NCI-H345 (cell line): ENCODE data around the gene SGPL1.
"Not testable (repeated sequence)": the region's sequence is repeated elsewhere in the genome, so short reads cannot be mapped to it uniquely, and the experiment has no call there.

Experiments
- DNase-seq: peaks from one replicate; lab custom pipeline; 2025; lab: John Stamatoyannopoulos, UW

The SGPL1 gene, protein sequence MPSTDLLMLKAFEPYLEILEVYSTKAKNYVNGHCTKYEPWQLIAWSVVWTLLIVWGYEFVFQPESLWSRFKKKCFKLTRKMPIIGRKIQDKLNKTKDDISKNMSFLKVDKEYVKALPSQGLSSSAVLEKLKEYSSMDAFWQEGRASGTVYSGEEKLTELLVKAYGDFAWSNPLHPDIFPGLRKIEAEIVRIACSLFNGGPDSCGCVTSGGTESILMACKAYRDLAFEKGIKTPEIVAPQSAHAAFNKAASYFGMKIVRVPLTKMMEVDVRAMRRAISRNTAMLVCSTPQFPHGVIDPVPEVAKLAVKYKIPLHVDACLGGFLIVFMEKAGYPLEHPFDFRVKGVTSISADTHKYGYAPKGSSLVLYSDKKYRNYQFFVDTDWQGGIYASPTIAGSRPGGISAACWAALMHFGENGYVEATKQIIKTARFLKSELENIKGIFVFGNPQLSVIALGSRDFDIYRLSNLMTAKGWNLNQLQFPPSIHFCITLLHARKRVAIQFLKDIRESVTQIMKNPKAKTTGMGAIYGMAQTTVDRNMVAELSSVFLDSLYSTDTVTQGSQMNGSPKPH

DNA sequence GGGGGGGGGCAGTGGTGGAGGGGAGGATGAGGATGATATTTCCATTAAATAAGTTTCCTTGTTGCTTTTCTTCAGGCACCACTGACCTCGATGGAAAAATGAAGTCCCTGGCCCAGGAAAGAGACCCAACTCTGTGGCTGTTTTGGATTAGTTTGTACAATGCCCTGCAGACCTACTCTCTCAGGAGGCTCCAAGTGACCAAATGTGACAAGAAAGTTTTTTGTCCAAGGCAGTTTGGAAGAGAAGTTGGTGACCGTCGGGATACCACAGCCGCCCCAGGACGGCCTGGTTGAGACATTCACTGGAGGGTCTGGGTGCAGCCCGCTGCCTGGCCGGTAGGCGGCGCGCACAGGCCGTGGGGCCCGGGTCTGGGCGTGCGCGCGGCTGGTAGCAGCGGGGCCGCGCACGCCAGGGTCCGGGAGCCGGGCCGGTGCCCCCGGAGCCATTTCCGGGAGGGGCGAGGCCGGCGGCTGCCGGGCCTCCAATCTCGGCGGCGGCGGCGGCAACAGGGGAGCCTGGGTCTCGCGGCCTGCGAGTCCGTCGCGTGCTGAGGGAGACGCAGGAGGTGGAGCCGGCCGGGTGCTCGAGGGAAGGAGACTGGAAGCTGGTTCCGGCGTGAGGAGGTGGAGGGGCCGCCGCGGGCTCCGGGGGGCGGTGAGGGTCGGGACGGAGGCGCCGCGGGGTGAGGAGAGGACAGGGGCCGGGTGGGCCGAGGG is at the start of gene SGPL1:
Gene SGPL1, plus strand, starts transcription at position 445 of the 716 bp plus-strand sequence. CDS start 906 bp downstream, outside the sequence.
- peak; percentile 77 for DNase-seq

DNA sequence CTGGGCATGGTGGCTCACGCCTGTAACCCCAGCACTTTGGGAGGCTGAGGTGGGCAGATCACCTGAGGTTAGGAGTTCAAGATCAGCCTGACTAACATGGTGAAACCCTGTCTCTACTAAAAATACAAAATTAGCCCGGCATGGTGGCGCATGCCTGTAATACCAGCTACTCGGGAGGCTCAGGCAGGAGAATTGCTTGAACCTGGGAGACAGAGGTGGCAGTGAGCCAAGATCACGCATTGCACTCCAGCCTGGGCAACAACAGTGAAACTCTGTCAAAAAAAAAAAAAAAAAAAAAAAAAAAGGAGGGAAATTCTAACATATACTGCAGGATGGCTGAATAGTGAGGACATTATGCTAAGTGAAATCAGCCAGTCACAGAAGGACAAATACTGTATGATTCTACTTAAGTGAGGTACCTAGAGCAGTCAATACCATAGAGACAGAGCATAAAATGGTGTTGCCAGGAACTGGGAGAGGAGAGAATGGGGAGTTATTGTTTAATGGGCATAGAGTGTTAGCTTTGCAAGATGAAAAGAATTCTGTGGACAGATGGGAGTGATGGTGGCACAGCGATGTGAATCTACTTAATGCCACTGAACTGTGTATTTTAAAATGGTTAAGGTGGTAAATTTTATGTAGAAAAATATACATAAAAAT is 47.6 kb upstream of the SGPL1 start:
- DNase-seq, result peak; percentile 28

DNA sequence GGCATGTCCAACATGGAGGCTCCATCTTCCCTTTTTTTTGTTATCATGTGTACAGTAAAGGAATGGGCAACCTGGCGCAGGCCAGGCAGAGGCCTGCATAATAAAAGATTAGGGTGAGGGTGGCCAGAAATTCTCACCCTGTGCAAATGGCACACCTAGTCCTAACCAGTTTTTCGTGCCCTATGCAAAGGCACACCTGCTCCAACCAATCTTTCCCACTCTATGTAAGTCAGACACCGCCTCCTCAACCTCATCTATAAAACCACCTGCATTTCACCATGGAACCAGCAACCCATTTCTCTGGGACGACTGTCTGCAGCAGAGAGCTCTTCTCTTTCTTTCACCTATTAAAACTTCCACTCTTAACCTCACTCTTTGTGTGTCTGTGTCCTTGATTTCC is 46.6 kb upstream of the SGPL1 start:
- no peak for DNase-seq

DNA sequence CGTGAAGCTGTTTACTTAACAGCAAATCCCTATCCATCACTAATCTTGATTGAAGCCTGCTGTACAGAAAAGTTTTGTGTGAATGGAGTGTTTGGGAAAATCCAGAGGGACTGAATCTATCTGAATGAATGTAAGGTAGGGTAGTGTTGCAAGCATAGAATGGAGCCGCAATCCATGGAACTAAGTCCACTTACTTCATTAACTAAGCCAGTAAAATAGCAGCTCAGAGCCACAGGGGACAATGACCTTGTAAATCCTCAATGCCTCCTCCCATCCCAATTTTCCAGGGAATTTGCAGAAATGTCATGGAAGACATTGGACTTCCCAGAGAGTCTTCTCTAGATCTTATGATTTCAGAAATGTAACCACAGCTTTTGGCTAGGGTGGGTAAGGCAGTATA is 45.7 kb upstream of the SGPL1 start:
- DNase-seq, result no peak

DNA sequence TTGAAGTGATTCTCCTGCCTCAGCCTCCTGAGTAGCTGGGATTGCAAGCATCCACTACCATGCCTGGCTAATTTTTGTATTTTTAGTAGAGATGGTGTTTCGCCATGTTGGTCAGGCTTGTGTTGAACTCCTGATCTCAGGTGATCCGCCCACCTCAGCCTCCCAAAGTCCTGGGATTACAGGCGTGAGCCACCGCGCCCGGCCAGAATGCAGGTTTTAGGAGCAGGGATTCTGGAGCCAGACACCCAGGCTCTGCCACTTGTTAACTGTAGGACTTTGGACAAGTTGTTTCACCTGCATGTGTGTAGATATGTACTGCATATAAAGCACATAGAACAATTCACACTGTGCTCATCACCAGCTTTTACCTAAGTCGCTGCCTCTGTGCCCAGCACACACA is 45.2 kb upstream of the SGPL1 start:
- not testable (repeated sequence) for DNase-seq

DNA sequence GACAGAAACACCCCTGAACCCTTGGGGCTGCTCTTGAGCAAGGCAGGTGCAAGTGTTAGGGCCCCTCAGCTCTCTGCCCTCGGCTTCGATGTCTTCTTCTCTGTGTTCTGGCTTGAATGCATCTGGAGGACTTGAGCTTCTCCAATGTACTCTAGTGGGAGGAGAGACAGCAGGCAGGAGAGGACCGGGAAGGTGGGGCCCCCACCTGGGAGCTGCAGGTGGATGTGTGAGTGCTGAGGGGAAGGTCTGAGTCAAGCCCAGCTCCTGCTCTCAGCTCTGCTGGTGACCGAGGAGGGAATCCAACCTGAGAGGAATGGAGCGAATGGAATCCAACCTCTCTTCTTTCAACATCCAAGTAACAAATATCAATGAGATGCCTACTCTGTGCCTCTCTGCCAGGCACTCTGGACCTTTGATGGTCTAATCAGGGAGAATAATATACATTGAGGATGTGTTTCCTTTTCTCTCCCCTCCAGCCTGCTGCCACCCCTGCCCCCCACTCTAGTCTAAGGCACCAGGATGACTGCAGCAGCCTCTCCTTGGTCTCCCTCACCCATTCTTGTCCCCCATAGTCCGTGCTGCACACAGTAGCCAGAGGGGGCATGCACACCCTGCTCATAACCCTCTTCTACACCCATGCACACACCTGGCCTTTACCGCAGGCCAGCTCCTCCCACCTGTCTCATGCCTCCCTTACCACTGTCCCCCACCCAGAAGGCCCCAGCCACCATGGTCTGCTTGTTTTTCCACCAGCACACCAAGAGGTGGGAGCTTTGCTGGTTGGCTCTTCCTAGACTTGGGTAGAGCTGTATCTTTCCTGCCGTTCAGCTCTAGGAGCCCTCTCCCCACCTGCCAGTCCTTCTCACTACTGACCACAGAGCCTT is 44.2 kb upstream of the SGPL1 start:
- peak; percentile 24 for DNase-seq

DNA sequence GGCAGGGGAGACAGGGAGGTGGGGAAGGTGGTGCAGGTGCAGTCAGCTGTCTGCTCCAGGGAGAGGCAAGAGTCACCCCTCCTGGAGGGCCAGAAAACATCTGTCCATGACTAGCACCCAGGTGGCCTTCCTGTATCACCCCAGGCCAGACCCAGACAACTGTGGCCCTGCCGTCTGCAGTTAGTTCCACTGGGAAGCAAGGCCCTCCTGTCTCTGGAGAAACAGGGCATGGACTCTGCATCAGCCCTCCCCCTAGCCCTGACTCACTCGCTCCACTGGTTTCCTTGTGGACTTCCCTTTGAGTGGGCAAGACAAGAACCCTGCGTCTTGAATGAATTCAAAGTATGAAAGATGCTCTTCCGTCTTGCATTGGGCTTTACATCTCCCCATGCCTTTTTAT is 43.1 kb upstream of the SGPL1 start:
- no peak for DNase-seq

DNA sequence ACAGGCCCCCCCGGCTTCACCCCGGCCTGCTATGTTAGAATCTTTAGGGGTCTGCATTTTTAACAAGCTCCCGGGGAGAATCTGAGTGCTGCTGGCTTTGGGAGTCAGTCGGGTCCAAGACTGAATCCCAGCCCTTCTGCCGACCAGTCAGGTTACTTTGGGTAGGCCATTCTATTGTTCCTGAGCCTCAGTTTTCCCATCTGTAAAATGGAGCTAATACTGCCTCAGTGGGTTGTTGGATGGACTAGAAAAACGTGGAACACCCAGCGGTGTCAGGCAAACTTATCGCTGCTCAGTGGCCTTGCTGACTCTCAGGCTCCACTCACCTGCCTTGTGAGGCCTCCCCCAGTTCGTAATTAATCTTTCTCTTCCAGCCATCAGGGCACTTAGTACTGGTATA is 42.3 kb upstream of the SGPL1 start:
- DNase-seq, result no peak

DNA sequence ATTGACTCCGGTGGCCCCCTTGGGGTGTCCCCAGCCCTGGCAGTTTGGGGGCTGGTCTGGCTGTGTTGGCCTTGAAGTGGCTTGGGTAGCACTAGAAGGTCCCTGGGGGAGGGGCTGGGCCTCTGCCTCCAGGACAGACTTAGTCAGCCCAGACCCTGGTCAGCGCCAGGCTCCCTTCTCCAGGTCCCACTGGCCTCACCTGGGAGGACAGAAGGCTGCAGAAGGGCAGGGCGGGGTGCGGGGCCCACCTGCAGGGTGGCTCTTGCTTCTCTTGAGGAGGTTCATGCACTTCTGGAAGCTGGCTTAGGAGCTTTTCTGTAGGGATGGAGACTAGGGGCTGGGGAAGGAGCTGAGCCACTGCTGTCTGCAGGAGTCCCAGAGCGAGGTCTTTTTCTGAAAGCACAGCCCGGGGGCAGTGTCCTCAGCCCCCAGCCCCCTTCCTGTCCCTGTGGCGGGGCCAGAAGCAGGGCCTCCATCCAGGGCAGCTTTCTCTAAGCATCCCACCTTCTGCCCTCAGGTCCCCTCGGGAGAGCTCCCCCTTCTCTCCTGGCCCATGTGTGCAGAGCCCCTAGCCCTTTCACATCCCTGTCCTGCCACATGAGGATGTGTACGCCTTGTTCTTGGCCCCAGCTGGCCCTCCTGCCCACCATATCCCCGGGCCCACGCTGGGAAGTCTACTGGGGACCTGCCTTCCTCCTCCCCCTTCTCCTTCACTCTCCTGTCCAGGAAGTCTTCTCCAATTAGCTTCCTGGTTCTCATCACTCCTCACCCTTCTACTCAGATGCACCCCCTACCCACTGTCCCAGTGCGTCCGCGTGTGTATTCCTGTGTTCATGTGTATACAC is 41.6 kb upstream of the SGPL1 start:
- no peak for DNase-seq

DNA sequence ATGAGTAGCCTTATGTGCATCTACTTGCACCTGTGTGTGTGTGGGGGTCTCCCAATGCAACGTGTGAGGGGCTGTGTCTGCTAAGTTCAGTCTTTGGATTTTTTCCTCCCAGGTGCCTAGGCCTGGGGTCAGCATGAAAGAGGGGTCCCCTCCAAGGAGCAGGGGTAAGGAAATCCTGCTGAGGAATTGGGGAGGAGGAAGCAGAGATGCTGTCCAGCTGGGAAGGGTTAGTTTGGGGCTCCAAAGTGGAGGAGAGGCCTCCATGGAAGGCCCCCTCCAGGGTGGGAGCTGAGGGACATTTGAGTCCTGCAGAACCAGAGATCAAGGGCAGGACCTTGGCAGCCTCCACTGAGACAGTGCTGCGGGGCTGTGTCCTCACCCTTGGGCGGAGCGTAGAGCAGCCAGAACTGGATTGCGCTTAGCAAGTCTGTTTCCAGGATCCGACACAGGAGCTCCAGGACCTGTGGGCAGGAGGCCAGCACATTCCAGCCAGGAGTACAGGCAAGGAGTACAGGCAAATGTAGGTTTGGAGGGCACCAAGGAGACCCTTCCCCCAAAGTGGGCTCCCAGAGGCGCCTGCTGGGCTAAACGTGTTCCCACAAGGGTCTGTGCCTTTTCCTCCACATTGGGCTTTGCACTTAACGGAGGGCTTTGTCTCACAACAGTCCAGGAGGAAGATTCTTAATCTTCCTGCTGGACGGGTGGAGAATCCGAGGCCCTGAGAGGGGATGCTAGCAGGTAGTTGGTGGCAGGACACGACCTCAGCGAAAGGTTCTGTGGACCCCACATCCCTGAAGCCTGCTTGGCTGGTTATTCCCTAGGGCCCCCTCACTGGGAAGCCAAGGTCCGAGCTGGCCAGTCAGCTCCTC is 40.7 kb upstream of the SGPL1 start:
- no peak for DNase-seq

DNA sequence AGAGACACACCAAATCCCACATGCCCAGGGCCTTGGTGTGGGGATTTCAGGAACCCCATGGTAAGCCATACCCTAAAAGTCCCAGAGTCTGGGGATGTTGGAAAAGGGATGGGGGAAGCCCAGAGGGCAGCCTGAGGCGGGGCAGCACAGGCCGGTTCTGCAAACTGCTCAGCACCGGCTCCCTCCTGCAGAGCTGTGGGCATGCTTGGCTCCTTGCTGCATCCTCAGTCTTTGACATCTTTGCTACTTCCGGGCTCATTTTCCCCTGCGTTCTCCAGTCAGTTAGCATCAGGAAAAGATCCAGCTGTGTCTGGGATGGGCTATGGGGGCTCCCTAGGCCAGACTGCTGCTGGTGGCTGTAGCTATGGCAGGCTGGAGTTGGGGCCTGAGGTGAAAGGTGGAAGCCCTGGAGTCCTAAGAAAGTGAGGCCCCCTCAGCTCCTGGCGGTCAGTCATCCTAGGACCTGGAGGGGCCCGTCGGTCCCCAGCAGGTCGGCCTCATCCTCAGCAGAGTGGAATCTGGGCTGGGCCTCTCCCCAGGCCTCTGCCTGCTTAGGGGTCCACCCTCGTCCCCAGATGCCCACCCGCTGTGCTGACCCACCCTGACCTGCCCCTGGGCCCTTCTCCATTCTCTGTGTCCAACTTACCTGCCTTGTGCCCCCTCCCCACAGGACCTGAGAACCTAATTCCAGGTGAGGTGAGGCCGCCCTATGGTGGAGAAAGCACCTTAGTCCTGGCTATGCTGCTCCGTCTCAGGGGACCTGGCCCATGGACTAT is 39.9 kb upstream of the SGPL1 start:
- DNase-seq, result no peak

DNA sequence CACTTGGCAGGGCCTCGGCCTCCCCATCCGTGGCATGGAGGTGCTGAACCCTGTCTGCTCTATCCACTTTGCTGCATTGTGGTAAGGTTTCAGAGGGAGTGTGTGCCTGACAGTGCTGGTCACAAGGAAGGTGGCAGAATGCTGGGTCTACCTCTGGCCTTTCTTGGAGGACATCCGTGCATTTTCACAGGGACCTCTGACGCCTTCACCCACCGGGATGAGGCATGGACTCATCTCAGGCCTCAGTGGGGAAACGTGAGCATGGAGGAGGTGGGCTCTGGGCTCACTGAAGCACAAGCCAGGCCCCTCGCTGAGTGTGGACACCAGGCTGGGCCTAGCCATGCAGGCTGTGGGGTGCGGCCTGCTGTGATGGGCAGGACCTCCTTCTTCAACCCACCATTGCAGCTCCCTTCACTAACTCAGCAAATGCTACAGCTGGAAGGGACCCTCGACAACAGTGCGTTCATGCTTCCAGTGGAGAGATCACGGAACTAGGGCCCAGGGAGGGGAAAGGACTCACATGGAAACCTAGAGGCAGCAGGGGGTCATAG is 39.2 kb upstream of the SGPL1 start:
- DNase-seq, result no peak

DNA sequence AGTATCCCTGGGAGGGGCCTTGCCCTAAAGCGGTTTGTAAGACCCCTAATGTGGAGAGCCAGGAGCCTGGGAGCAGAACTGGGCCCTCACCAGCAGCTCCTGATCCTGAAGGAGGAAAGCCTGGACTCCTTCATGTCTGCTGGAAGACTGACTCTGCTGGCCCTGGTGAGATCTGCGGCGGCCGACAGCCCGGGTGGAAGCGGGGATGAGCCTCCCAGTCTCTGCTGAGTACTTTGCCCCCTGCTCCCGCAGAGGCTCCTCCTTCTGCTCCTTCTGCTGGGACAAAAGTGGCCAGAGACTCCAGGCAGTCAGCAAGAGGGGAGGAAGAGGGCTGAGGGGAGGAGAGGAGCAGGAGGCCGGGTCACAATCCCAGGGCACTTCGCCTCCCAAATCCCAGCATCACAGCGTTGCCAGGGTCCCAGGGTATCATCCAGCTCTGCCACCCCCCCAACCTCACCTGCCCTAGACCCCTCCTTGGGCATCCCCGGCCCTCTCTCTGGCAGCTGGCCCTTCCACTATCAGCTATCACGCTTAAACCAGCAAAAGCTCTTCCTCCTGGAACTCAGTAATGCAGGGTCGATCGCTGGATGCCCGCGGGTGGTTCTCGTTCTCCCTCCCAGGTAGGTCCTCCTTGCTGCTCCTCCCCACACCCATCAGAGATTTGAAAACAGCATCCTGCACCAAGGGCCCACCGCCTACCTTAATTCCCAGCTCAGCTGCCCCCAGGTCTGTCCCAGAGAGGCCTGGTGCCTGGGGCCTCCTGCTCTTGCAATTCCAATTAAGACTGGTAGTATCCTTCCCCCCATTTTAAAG is 38.5 kb upstream of the SGPL1 start:
- DNase-seq, result no peak

DNA sequence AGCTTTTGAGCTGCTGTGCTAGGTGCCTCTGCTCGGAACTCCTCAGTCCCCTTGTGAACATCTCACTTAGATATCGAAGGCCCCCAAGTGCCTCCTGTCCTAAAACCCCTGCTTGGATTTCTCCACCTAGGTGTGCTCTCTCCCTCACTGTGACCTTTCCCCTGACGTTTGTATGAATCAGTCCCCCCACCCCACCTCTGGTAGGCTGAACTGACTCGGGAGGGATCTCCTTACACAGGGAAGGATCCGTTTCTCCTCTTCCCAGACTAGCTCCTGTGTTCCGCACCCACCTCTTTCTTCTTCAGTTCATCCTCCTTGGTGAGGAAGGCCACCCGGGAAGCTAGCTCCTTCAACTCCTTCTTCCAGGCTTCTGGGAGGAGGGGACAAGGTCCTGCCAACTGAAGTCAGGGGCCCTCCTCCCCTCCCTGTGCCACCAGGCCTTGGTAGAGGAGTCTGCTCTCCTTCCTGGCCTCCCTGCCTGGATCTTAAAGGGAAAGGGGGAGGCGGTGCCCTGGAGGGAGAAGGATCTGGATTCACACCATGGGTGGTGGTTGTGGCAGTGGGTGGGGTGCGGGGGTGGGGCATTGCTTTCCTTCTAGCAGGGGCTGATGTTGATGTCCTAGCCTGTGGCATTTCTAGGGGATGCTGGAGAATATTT is 37.4 kb upstream of the SGPL1 start:
- DNase-seq, result no peak

DNA sequence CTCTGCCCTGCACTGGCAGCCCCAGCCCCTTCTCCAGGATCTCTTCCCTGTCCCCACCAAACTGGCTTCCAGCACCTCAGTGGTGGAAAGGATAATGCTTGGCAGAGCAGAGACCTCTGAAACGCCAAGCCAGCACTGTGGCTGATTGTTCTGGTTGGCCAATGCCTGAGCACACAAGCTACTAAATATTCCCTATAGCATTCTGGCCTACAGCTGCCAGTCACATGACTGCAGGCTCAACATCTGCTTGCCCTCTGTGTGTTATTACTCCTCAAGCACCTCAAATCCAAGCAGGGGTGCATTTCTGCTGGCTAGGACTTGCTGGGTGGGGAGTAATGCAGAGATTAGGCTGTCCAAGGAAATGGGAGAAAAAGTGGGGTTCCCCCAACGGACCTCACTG is 36.7 kb upstream of the SGPL1 start:
- no peak for DNase-seq

DNA sequence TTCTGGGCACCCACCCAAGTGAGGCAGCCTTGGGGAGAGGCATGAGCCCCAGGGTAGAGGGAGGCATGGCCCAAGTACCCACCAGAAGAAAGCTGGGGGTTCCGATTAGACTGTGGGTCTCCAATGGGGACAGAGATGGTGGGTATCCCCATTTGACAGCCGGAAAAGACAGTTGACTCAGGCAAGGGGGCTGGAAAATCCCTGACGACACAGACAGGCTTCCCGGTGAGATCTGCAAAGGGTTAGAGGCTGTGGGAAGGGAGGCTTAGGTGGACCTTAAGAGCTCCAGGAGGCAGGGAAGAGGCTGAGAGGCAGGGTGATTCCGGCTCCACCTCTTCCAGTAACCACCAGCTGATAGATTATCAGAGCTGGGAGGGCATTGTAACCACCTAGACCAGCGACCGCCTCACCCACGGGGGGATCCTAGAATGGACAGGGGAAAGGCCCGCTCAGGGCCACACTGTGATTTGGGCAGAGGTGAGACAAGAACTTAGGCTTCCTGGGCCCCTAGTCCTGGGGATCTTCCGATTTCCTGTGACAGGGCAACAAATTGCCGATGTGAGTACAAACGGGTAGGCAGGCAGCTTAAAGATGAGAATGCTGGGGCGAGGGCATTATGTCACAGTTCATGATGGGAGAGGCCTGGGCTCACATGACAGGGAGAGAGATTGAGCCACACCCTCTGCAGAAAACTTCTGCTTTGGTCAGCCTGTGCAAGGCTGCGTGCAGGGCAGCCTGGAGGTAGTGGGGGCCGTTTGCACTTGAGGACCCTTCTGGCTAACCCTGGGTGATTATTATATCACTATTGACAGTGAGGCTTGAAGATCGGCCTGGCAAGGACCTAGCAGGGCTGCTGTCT is 36.0 kb upstream of the SGPL1 start:
- no peak for DNase-seq
